SKM-1 treated with dmso at 0.1 percent for 144 hours (cell line): ENCODE measurements around the gene CYP4F12.
A peak's percentile ranks its signal among the peaks of the same experiment; 100 is the strongest.

Experiments
- DNase-seq: peaks from one replicate; lab custom pipeline; 2025; ENCODE audit not compliant: unreplicated experiment; lab: John Stamatoyannopoulos, UW

The CYP4F12 gene, protein sequence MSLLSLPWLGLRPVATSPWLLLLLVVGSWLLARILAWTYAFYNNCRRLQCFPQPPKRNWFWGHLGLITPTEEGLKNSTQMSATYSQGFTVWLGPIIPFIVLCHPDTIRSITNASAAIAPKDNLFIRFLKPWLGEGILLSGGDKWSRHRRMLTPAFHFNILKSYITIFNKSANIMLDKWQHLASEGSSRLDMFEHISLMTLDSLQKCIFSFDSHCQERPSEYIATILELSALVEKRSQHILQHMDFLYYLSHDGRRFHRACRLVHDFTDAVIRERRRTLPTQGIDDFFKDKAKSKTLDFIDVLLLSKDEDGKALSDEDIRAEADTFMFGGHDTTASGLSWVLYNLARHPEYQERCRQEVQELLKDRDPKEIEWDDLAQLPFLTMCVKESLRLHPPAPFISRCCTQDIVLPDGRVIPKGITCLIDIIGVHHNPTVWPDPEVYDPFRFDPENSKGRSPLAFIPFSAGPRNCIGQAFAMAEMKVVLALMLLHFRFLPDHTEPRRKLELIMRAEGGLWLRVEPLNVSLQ

GRCh38 chr19:15672580-15673175 is at the start of gene CYP4F12:
Gene CYP4F12 (plus strand): TSS chr19:15673087. CDS start chr19:15673530, 443 bp downstream.
- DNase-seq: no peak

DNA sequence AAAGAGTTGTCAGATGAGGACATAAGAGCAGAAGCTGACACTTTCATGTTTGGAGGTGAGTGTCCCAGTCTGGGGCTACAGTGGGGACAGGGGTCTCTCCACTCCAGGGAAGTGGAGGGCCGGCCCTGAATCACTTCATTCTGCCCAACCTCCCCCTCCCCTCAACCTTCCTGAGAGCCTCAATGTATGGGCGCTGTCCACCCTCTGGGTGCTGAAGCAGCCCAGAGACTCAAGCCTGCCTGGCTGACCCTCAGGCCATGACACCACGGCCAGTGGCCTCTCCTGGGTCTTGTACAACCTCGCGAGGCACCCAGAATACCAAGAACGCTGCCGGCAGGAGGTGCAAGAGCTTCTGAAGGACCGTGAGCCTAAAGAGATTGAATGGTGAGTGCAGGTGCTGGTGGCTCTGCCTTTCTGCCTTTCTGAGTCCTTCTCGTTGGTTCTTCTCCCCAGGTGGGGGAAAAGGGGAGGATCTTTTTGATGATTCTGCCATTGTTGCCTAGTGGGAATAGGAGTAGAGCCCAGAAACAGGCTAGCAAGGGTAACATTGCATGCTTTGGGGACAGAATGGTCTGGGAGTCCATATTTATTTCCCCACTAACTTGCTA is 49.1 kb upstream of the CYP4F12 start:
- no peak for DNase-seq

GRCh38 chr19:15628236-15629002 is 44.5 kb upstream of the CYP4F12 start:
- DNase-seq: no peak

- peak; percentile 41 for DNase-seq
These were observed 43.6 kb upstream of the CYP4F12 start for GRCh38 chr19:15629003-15629880.

- DNase-seq: peak; percentile 4
These were observed 41.1 kb upstream of the CYP4F12 start for GRCh38 chr19:15631817-15632216.

DNA sequence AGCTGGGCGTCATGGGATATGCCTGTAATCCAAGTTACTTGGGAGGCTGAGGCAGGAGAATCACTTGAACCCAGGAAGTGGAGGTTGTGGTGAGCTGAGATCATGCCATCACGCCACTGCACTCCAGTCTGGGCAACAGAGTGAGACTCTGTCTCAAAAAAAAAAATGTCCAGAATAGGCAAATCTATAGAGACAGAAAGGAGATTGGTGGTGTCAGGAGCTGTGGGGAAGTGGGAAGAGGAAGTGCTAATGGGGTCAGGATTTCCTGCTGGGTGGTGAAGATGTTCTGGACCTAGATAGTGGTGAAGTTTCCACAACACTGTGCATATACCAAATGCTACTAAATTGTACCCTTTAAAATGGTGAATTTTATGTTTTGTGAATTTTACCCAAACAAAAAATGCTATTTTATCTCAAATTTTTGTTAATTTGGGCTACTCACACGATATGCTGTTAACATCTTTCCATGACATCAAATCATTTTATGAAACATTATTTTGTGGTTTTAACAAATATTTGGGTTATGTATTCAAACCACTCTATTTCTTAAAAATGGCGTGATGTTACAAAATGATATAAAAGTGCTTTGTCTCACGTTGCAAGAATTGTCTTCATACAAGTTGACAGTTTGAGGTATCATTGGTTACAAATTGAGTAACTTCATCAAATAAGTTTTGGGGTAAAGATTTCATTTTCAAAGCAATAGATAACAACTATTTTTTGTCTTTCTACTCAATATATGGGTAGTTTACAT is 39.6 kb upstream of the CYP4F12 start:
- peak; percentile 95 for DNase-seq

DNA sequence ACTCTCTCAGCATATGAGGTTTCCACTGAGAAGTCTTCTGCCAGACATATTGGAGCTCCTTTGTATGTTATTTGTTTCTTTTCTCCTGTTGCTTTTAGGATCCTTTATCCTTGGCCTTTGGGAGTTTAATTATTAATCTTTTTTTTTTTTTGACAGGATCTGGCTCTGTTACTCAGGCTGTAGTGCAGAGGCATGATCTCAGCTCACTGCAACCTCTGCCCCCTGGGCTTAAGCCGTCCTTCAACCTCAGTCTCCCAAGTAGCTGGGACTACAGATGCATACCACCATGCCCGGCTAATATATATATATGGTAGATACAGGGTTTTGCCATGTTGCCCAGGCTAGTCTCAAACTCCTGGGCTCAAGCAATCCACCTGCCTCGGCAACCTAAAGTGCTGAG is 38.8 kb upstream of the CYP4F12 start:
- no peak for DNase-seq

DNA sequence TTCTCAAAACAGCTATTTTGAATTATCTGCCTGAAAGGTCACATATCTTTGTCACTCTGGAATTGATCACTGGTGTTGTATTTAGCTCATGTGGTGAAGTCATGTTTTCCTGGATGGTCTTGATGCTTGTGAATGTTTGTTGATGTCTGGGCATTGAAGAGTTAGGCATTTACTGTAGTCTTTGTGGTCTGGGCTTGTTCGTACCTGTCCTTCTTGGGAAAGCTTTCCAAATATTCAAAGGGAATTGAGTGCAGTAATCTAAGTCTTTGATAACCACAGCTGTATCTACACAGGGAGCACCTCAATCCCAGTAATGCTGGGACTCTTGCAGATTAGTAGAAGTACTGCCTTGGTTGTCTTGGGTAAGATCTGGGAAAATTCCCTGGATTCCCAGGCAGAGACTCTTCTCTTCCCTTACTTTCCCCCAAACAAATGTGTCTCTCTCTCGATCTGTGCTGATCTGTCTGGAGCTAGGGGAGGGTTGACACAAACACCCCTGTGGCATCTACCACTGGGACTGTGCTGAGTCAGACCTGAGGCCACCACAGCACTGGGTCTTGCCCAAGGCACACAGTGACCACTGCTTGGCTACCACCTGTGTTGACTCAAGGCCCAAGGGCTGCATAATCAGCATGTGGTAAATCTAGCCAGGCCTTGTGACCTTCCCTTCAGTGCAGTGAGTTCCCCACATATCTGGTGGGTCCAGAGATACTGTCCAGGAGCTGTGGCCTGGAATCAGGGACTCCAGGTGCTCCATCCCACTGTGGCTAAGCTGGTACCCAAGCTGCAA is 37.7 kb upstream of the CYP4F12 start:
- no peak for DNase-seq

- DNase-seq: no peak
These were observed 36.9 kb upstream of the CYP4F12 start for GRCh38 chr19:15636026-15636425.

DNA sequence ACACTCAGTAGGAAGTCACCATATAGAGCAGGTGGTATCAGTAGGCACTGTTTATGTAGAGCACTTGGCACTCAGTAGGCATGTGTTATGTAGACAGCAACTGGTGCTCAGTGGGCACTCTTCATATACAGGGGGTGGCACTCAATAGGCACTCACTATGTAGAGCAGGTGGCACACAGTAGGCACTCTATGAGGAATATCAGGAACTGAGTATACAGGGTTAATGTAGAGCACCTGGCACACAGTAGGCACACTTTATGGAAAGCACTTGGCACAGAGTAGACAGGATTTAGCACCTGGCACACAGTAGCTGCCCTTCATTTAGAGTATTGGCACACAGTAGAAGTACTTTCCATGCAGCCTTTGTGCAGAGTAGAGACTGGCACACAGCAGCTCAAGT is 33.3 kb upstream of the CYP4F12 start:
- DNase-seq: no peak

- DNase-seq: peak; percentile 70
These were observed 32.5 kb upstream of the CYP4F12 start, which contains the start of gene CYP4F3 for GRCh38 chr19:15640294-15640903. Gene CYP4F3 (plus strand): TSS chr19:15640897. CDS start chr19:15641416, 519 bp downstream.

DNA sequence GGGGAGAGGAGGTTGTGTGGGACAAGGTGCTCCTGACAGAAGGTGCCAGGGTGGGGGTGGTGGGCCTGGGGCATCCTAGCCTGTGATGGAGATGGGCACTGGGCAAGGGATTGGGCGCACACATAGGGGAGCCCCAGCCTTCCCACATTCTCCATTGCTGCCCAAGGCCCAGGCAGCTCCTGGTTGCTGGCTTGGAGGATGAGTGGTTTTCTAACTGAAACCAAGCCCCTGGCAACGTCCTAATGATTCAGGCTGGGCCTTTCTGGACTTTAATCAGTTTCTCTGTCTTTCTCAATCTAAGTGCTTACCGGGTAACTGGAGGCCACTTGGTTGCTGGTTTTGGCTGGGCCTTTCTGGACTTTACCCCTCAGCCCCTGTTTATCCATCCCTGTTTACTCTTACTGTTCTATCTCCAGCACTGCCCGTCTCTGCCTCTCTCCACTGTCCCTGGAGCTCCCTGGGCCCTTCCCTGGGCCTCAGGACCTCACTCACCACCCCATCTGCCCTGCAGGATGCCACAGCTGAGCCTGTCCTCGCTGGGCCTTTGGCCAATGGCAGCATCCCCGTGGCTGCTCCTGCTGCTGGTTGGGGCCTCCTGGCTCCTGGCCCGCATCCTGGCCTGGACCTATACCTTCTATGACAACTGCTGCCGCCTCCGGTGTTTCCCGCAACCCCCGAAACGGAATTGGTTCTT is 31.8 kb upstream of the CYP4F12 start:
- DNase-seq: no peak

- peak; percentile 97 for DNase-seq
These were observed 30.9 kb upstream of the CYP4F12 start for GRCh38 chr19:15641901-15642491.

DNA sequence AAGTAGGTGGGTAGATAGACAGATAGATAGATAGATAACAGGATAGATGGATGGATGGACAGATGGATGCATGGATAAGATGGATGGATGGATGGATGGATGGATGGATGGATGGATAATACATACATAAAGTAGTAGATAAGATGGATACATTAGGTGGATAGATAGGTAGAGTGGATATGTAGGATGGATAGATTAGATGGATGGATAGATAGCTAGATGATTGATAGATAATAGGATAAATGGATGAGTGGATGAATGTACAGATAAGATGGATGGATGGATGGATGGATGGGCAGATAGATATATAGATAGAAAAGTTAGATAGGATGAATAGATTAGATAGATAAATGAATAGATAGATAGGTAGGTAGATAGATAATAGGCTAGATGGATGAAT is 30.1 kb upstream of the CYP4F12 start:
- DNase-seq: no peak

DNA sequence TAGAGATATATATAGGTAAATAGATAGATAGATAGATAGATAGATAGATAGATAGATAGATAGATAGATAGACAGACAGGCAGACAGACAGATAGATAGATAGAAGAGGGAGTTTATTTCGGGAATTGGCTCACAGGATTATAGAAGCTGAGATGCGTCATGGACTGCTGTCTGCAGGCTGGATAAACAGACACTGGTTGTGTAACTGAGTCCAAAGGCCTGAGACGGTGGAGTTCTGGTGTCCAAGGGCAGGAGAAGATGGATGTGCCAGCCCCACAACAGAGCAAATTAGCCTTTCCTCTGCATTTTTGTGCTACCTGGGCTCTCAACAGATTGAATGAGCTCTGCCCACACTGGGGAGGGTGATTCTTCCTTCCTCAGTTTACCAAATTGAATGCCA is 29.5 kb upstream of the CYP4F12 start:
- DNase-seq: no peak

DNA sequence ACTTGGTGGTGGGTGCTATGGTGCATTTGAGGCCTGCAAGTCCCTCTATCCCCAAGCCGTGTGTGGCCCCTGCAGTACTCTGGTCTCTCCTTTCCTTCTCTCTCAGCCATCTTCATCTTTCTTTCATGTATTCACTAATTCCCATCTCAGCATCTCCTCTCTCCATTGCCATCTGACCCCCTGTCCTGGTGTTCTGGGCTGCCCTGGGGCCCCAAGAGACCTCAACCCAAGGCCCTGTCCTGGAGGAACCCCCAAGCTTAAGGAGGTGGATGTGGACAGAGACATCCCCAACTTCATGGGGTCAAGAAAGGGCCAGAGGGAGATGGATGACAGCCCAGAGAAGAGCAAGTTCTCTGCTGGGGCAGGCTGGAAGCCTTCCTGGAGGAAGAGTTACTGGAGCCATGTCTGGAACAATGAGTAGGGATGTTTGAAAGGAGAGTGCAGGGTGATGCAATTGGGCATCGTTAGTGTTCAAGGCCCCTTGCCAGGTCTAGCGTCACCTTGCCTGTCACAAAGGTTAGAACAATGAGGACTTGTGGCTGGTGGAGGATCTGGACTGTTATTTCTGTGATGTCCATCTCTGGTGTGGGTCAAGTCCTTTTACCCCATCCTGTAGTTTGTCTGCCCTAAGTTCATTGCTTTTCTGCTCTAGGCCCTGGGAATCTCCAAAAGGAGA is 28.7 kb upstream of the CYP4F12 start:
- DNase-seq: no peak

DNA sequence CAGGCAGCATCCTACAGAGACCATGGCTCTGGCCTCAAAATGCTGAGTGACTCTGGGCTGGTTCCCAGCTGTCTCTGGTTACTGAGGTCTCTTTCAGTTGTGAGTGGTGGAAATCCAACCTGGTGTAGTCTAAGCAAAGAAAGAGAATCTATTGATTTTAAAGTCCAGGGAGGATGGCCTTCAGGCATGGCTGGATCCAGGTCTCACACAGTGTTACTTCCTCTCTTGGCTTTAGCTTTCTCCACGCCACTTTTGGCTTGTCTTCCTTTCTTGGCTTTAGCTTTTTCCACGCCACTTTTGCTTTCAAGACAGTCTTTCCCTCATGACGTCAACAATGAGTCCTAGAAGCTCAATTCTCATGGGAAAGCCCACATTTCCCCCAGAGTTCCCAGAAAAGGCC is 28.1 kb upstream of the CYP4F12 start:
- DNase-seq: no peak
